ENCODE measurements around the gene NOL8. TPM values are rescaled to one million over a fixed set of nuclear protein-coding genes. Genes with fewer than 3 reads are reported as not detected.

Gene NOL8
- total and polyA plus RNA-seq, 2 donors (not counting 1 experiment from before 2014, with no cell fraction given): 19.9 to 91.0 TPM

DNA sequence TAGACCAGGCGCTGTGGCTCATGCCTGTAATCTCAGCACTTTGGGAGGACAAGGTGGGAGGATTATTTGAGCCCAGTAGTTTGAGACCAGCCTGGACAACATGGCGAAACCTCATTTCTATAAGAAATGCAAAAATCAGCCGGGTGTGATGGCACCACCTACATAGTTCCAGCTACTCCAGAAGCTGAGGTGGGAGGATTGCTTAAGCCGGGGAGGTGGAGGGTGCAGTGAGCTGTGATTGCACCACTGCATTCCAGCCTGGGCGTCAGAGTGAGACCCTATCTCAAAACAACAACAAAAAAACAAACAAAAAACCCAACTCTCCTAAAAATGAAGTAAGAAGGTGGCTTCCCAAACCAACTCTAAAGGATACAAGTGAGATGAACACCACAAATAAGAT is 54.6 kb downstream of the NOL8 start:
- no peaks in the 10 kb centered on the region for H3K9me3 Mint-ChIP-seq (ENCODE audit: insufficient read depth)
- no peak overlapping the region for H3K27ac ChIP-seq (ENCODE audit: low read length in 2 of 2)
- no peak overlapping the region for H3K4me3 Mint-ChIP-seq
- POLR2A ChIA-PET: no interaction called here
- H3K4me2 ChIP-seq (replicated peaks; ENCODE audit: low read depth, low read length, poor library complexity, severe bottlenecking): no peak overlapping the region
- no peaks in the 10 kb centered on the region for H3K79me2 ChIP-seq (ENCODE audit: control insufficient read depth, insufficient read depth, low read length)
- H3K4me1 ChIP-seq (ENCODE audit: control insufficient read depth in 2 of 2, insufficient read depth in 2 of 2, low read length in 2 of 2): no peaks in the 10 kb centered on the region
- no peak for DNase-seq
- CTCF ChIA-PET: no interaction called here
- H3K9me3 ChIP-seq (ENCODE audit: control extremely low read depth in 1 of 3, control insufficient read depth in 2 of 3, insufficient read depth in 1 of 3, low read length in 2 of 3): no peaks in the 10 kb centered on the region
- peaks cover 17 to 91% of the 10 kb centered on the region in 2 experiments for H3K36me3 ChIP-seq (replicated peaks in 1 of 2; ENCODE audit: control extremely low read depth in 1 of 2, control insufficient read depth in 1 of 2, extremely low read depth in 1 of 2, insufficient read depth in 2 of 2, low read length in 1 of 2)
- H3K4me3 ChIP-seq (ENCODE audit: control extremely low read depth in 1 of 5, extremely low read depth in 1 of 5, insufficient read depth in 1 of 5, low read depth in 2 of 5, low read length in 4 of 5): no peak overlapping the region
- H3K9ac ChIP-seq (ENCODE audit: low read length): no peak overlapping the region
- no peaks in the 10 kb centered on the region for H4K20me1 ChIP-seq (ENCODE audit: control insufficient read depth, insufficient read depth, low read length, poor library complexity, severe bottlenecking)
- no peaks in the 10 kb centered on the region for H3K27me3 ChIP-seq (replicated peaks in 1 of 4; ENCODE audit: control extremely low read depth in 1 of 4, control insufficient read depth in 3 of 4, insufficient read depth in 4 of 4, low read length in 3 of 4)
- no peak for ATAC-seq (ENCODE audit: low read depth)
- TF ChIP-seq EZH2 (IDR thresholded peaks at IDR 0.05; ENCODE audit: borderline replicate concordance, insufficient read depth, low read depth, low read length, poor library complexity, severe bottlenecking): no peak
- TF ChIP-seq, protein P1, sequence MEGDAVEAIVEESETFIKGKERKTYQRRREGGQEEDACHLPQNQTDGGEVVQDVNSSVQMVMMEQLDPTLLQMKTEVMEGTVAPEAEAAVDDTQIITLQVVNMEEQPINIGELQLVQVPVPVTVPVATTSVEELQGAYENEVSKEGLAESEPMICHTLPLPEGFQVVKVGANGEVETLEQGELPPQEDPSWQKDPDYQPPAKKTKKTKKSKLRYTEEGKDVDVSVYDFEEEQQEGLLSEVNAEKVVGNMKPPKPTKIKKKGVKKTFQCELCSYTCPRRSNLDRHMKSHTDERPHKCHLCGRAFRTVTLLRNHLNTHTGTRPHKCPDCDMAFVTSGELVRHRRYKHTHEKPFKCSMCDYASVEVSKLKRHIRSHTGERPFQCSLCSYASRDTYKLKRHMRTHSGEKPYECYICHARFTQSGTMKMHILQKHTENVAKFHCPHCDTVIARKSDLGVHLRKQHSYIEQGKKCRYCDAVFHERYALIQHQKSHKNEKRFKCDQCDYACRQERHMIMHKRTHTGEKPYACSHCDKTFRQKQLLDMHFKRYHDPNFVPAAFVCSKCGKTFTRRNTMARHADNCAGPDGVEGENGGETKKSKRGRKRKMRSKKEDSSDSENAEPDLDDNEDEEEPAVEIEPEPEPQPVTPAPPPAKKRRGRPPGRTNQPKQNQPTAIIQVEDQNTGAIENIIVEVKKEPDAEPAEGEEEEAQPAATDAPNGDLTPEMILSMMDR (IDR thresholded peaks at IDR 0.05): no peak
- intact Hi-C loops (cut with micrococcal nuclease): no loop called here
- no CpG with 5 or more reads among the region's 5 CpGs for WGBS (ENCODE audit: insufficient coverage)
- H2AFZ ChIP-seq (ENCODE audit: insufficient read depth, low read depth, low read length, poor library complexity, severe bottlenecking): no peak overlapping the region
- H3K27me3 Mint-ChIP-seq: no peaks in the 10 kb centered on the region
- no peaks in the 10 kb centered on the region for H3K4me1 Mint-ChIP-seq
- no peak overlapping the region for H3K27ac Mint-ChIP-seq

DNA sequence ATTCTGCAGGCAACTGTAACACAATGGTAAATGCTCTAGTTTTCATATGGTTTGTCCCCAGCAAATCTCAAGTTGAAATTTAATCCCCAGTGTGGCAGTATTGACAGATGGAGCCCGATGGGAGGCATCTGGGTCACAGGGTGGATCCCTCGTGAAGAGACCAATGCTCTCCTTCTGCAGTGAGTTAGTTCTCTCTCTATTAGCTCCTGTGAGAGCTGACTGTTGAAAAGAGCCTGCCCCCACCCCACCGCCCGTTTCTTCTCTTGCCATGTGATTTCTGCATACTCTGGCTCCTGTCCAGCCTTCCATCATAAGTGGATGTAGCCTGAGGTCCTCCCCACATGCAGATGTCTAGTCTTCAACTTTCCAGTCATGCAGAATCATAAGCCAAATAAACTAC is 58.7 kb downstream of the NOL8 start:
- Histone ChIP-seq H3K27ac (ENCODE audit: low read length in 2 of 2) (no peak overlapping the region), H3K4me1 (ENCODE audit: control insufficient read depth in 2 of 2, insufficient read depth in 2 of 2, low read length in 2 of 2) (no peaks in the 10 kb centered on the region), H3K79me2 (ENCODE audit: control insufficient read depth, insufficient read depth, low read length) (no peaks in the 10 kb centered on the region), H3K9ac (ENCODE audit: low read length) (no peak overlapping the region), H2AFZ (ENCODE audit: insufficient read depth, low read depth, low read length, poor library complexity, severe bottlenecking) (no peak overlapping the region), H3K4me3 (ENCODE audit: control extremely low read depth in 1 of 5, extremely low read depth in 1 of 5, insufficient read depth in 1 of 5, low read depth in 2 of 5, low read length in 4 of 5) (no peak overlapping the region), H3K9me3 (ENCODE audit: control extremely low read depth in 1 of 3, control insufficient read depth in 2 of 3, insufficient read depth in 1 of 3, low read length in 2 of 3) (no peaks in the 10 kb centered on the region), H4K20me1 (ENCODE audit: control insufficient read depth, insufficient read depth, low read length, poor library complexity, severe bottlenecking) (no peaks in the 10 kb centered on the region), H3K36me3 (replicated peaks in 1 of 2; ENCODE audit: control extremely low read depth in 1 of 2, control insufficient read depth in 1 of 2, extremely low read depth in 1 of 2, insufficient read depth in 2 of 2, low read length in 1 of 2) (peaks cover 14 to 96% of the 10 kb centered on the region in 2 experiments), H3K4me2 (replicated peaks; ENCODE audit: low read depth, low read length, poor library complexity, severe bottlenecking) (no peak overlapping the region), H3K27me3 (replicated peaks in 1 of 4; ENCODE audit: control extremely low read depth in 1 of 4, control insufficient read depth in 3 of 4, insufficient read depth in 4 of 4, low read length in 3 of 4) (no peaks in the 10 kb centered on the region)
- ATAC-seq (ENCODE audit: low read depth) (no peak), DNase-seq (no peak)
- TF ChIP-seq EZH2 (IDR thresholded peaks at IDR 0.05; ENCODE audit: borderline replicate concordance, insufficient read depth, low read depth, low read length, poor library complexity, severe bottlenecking): no peak
- TF ChIP-seq, protein P1 (IDR thresholded peaks at IDR 0.05): no peak
- Mint-ChIP-seq H3K27ac (no peak overlapping the region), H3K4me1 (no peaks in the 10 kb centered on the region), H3K4me3 (no peak overlapping the region), H3K27me3 (no peaks in the 10 kb centered on the region), H3K9me3 (ENCODE audit: insufficient read depth) (no peaks in the 10 kb centered on the region)
- POLR2A ChIA-PET: no interaction called here
- WGBS (ENCODE audit: insufficient coverage): 100% methylated on average over 4 of the region's 4 CpGs
- CTCF ChIA-PET: no interaction called here
- intact Hi-C loops (cut with micrococcal nuclease): no loop called here
